T-helper 1 cell treated with Interleukin-12 subunit alpha and Interleukin-12 subunit beta and Interleukin-4 antibody, amounts not matched to agents 30 ng/mL and 1 ng/mL, for 36 hours (primary cell): Measurements from ENCODE around the gene TEKT5. TPM values are rescaled to one million over a fixed set of nuclear protein-coding genes. Genes with fewer than 3 reads are reported as not detected.
"Not testable (repeated sequence)": the region's sequence is repeated elsewhere in the genome, so short reads cannot be mapped to it uniquely, and the experiment has no call there.

ENCODE experiments used
- intact Hi-C: fragments of 100-400 bp; cut with micrococcal nuclease; formaldehyde crosslinking; loops from one replicate; pipeline ENCODE4 v1.15.1; 2024
- total RNA-seq: library from RNA; stranded (reverse); gene quantifications from 2 replicates; pipeline ENCODE4 v1.2.3, GENCODE V29; 2022

Gene TEKT5
- total RNA-seq, 1 donor from 2014 or later: not detected

DNA sequence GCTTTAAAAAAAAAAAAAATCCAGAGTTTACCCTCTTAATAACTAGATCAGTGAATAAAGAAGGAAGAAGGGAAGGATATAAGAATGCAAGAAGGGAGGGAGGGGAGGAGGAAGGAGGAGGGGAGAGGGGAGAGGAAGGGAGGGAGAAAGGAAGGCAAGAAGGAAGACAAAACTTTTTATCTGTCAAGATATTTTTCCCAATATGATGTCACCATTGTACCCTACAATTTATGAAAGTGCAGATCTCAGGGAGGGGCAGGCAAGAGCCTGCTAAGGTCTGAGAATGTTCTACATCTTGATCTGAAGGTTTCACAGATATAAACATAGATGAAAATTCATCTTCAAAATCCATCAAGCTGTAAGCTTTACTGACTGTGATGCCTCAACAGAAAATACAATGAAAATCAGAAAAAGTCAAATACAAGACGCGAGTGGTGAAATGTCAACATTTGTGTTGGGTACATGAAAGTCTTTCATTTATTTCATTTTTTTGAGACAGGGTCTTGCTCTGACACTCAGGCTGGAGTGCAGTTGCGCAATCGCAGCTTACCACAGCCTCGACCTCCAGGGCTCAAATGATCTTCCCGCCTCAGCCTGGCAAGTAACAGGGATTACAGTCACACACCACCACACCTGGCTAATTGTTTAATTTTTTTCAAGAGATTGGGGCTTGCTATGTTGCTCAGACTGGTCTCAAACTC is 57.2 kb downstream of the TEKT5 start:
- intact Hi-C loops: no loop called here

DNA sequence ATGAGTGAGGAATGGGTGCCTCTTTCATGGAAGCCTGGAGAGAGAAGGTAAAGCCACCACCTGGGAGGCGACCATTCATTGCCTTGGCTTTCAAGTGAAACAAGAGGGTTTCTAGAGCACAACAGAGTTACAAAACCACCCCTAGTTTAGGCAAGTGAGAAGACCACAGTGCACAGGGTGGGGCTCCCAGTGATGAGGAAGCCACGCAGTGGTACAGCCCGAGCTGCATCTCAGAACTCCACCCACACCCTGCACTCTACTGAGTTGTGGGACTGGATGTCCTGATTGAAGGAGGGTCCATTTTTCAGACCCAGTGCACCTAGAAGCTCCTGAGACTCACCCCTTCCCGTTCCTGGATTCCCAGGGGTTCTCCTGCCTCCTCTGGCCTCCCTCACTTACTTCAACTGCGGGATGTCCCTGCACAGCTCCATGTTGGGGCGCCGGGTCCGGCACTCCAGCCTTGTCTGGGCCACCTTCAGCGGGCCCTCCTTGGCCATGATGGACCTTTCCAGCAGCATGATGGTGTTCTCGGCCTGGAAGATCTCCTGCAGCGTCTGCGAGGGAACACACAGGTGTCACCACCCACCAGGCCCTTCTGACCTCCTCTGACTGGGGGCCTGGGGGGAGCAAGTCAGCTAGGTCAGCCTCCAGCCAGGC is 59.2 kb downstream of the TEKT5 start:
- intact Hi-C loops: no loop called here

DNA sequence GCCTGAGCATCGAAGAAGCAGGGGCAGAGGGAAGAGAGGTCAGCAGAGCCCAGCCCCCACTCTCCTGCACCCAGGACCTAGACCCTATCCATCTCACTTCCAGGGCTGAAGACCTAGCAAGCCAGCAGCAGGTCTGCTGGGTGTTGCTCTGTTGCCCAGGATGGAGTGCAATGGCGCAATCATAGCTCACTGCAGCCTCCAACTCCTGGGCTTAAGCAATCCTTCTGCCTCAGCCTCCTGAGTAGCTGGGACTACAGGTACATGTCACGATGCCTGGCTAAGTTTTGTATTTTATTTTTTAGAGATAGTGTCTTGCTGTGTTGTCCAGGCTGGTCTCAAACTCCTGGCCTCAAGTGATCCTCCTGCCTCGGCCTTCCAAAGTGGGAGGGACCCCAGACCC is 61.3 kb downstream of the TEKT5 start:
- intact Hi-C loops: not testable (repeated sequence)

DNA sequence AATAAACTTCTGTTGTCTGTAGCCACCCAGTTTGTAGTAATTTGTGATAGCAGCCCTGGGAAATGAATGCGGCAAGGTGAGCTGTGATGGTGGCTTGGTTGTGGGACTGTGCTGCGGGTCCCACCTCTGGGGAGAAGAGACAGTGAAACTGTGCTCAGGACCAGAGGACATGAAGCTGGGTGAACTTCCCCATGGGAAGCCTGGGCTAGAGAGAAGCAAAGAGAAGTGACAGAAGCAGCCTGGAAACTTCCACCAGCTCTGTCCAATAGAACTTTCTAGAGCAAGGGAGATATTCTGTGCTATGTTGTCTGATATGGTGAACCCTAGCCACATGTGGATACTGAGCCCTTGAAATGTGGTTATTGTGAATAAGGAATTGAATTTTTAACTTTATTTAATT is 62.8 kb downstream of the TEKT5 start:
- intact Hi-C loops: no loop called here

DNA sequence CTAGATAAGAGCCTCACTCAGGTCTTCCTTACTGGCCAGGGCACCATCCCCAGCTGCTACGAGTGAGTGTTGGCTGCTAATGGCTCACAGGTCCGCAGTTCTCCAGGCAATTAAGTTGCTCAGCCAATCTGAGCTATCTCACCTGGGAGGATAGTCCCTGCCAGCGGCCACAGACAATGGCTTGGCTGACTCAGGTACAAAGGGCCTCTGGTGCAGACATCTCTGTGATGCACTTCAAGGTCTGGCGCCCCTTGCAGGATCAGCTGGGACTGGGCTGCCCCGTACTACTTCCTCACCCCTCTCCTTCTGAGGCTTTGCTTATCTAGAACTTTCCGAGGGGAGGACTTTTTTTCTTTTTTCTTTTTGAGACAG is 65.2 kb downstream of the TEKT5 start:
- intact Hi-C loops: no loop called here

DNA sequence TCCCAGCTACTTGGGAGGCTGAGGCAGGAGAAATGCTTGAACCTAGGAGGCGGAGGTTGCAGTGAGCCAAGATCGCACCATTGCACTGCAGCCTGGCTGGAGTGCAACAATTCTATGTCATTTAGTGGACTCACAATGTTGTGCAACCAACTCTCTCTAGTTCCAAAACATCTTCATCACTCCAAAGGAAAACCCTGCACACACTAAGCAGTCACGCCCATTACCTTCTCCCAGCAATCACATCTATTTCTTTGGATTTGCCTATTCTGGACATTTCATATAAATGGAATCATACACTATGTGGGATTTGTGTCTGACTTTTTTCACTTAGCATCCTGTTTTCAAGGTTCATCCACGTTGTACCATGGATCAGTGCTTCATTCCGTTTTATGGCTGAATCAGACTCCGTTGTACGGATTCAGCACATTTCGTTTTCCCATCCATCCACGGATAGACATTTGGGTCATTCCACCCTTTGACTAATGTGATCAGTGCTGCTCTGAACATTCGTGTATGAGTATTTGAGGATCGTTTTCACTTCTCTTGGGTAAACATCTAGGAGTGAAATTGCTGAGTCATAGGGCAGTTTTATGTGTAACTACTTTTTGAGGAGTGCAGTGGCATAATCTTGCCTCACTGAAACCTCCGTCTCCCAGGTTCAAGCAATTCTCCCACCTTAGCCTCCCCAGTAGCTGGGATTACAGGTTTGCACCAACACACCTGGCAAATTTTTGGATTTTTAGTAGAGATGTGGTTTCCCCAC is 69.0 kb downstream of the TEKT5 start:
- intact Hi-C loops: no loop called here

DNA sequence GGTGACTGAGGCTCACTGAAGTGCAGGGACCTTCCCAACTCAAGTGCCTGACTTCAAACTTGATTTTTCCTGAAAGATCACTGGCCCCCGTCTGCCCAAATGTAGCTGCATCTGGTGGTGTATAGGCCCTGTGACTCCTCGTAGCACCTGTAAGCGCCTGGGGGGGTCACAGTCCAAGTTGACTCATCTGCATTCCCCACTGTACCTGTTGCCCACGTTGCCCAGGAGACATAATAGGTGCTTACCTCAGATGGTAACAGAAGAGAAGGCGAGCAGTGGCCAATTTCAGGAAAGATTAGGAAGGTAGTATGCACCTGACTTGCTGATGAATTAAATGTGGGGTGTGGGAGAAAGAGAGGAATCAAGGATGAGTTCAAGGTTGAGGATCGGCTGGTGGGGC is 70.2 kb downstream of the TEKT5 start:
- intact Hi-C loops: no loop called here

DNA sequence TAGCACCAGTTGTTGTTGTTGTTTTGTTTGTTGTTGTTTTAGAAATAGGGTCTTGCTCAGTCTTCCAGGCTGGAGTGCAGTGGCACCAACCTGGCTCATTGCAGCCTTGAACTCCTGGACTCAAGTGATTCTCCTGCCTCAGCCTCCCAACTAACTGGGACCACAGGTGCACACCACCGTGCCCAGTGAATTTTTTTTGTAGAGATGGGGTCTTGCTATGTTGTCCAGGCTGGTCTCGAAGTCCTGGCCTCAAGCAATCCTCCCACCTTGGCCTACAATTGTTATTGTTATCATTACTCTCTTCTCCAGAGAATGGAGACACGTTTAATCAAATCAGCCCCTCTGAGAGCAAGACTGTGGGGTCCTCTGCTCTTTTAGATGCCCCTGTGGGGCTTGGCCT is 71.7 kb downstream of the TEKT5 start:
- intact Hi-C loops: no loop called here

DNA sequence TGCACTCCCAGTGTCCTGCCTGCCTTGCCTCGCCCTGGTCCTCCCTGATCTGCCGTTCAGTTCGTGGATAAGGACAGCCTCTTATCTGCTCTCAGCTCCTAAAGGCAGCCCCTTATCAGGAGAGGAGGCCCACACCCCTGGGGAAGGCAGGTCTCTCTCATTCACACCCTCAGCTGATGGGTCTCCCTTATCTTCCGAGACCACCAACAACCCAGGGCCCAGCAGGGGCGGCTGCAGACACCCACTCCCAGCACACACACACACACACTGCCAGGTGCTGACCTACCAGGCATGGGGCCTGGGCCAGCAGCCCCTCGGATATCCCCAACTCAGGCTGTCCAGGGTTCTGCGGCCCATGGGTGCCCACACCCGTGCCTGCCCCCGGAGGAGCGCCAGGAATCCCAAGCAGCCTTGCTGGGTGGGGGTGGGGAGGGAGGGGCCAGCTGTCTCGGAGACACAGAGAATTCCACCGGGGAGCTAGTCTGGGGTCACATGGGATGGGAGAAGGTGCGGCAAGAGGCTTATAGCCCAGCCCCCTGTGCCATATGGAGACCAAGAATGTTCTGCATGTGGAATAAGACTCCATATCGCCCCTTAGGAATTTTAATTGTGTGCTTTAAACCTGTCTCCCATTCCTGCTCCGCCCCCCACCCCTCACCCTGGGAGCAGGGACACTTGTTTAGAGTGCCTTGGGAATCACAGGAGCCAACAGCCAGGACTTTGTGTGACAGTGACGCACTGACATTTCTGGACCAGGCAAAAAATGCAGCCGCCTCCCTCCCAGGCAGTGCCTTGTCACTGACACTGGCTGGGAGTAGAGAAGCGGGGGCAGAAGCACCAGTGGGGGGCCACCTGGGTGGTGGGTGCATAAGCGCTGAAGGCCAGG is 72.5 kb downstream of the TEKT5 start:
- intact Hi-C loops: no loop called here

DNA sequence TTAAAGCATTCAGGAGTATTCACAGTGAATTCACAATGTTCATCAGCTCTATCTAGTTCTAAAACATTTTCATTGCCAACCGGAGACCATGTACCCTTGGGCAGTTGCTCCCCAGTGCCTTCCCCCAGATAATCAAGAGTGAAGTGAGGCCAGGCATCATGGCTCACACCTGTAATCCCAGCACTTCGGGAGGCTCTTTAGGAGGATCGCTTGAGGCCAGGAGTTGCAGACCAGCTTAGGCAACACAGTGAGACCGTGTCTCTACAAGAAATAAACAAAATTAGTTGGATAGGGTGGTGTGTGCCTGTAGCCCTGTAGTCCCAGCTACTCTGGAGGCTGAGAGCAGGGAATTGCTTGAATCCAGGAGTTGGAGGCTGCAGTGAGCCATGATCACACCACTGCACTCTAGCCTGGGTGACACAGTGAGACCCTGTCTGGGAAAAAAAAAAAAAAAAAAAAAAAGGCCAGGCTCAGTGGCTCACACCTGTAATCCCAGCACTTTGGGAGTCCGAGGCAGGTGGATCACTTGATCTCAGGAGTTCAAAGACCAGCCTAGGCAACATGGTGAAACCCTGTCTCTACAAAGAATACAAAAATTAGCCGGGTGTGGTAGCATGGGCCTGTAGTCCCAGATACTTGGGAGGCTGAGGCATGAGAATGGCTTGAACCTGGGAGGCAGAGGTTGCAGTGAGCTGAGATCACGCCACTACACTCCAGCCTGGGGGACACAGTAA is 73.3 kb downstream of the TEKT5 start:
- intact Hi-C loops: not testable (repeated sequence)

DNA sequence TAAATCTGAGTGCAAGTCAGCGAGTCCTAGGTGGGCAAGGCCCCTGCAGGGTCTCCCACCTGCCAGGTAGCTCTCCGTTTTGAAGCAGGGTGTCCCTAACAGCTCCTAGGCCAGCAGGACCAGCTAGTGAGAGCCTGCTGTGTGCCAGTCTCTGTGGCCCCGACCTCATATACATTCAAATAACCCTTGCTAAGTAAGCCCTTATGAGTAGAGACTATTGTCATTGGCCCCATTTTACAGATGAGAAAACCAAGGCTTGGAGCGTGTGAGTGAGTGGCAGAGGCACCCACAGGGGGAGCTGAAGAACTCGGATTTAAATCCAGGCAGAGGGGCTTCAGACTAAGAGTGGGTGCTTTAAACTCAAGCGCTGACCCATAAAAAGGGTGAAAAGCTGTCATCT is 74.6 kb downstream of the TEKT5 start:
- intact Hi-C loops: no loop called here

DNA sequence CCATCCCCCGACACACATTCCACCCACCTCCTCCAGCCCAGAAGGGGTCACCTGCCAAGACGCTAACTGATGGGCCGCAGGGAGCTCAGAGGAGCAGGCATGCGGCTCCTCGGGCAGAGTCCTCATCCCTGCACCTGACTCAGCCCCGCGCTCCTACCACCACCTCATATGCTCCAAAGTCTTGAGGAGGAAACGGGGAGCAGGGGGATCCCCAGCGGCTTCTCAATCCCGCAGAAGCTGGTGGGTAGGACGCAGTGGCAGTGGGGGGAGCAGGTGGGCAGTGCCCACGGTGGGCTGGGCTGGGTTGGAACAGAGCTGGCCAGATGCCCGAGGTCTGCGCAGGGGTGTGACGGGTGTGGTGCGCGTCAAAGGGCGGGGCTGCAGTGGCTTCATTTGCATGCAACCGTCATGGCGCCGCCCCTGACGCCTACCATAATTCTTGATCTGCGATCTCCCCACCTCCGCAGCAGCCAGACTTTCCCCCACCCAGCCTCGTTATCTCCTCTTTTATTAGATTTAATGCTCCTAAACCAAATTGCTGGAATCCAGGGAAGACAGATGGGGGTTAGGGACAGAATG is 75.4 kb downstream of the TEKT5 start:
- intact Hi-C loops: no loop called here

DNA sequence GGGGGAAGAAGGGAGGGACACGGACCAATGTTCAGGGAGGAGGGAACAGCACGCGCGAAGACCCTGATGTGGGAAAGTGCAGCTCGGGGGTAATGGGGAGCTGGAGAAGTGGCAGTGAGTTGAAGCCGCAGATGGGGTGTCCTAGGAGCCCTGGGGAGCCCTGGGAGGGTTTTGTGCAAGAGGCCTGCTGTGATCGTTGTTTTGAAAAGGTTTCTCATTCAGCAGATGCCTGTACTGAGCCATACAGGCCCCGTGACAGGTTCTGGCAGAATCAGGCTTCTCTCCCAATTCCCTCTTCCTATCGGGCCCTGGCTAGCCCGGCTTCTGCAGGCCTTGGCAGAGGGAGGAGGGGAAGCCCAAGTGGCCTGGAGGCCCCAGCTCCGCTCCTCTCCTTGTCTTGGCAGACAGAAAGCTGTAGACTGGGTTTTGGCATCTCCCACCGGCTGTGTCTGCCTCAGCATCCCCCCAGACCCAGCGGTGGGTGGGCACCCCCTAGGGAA is 76.0 kb downstream of the TEKT5 start:
- intact Hi-C loops: no loop called here

DNA sequence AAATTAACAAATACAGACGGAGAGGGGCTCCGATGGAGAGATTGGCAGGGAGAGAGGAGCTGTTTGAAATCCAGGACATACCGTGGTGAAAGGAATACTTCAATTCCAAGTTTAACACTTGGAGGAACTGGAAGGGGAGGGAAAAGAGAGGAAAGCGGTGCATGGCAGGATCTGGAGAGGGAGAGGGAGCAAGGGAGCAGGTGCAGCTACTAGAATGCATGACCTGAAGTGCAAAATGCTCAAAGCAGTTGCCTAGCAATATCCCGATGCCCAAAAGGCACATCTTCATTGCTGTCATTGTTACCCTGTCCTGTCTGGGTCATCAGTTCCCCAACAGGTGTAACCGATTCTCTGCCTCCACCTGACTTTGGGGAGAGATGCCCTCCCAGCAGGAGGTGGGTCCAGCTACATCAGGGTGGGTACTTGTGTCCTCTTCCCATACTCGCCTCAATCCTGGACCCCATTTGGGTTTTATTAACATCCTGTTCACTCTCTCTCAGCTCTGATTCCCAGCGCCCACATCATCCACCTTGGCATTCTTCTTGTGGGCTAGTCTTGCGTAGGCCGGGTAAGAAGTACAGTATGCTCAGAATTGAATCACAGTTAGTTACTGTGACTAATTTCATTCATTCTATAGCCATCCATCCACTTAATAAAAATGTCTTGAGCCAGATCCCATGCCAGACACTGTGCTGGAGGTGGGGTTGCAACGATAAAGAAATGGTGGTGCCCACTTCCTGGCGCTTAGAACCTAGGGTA is 76.9 kb downstream of the TEKT5 start:
- intact Hi-C loops: no loop called here

DNA sequence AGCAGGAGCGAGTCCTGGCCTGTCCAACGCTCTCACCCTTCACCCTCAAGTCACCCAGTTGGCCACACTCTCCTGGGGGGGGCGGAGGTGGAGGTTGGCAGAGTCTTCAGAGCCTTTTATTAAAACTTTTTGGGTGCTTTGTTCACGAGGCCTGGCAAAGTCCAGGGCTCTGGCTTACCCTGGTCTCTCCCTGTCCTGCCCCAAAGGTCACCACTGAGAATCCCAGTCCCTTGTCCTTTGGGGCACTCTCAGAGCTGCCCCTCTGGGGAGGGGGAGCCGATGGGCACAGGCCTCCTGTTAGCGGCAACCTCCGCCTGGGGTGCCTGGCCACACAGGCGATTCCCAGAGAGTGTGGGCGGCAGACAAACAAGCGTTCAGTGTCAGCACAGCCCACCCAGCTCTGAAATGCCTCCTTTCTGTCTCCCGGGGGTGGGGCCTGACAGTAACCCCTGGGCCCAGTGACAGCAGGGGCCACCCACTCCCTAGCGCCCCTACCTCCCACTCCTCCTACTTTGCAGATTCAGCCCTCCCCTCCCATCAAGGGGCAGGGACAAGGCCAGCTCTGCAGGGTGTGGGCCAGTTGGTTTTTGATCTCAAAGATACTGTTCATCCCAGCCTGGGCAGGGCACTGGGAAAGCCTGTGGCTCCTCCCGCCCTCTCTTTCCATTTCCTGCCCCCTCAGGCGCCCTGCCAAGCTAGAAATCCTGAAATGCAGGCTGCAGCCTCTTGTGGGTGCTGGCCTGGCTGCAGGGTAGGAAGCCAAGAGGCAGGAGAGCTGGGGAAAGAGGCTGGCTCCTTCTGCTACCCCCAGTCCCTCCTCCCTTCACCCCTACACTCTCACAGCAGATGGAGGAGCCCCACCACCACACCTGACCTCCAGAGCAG is 77.7 kb downstream of the TEKT5 start:
- intact Hi-C loops: no loop called here

DNA sequence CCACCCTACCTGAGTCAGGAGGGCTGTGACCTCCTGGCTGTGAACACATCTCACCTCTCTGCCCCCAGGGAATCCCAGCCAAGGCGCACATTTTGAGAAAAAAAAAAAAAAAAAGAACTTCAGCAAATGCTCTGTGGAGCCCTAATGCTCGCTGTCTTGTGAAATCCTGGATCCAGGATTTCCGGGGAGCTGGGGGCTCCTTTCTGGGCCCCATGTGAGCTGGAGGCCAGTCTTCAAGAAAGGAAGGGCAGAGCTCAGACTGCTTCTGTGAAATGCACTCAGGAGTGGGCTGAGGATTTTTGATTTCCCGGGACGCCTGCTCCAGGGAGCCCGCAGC is 78.3 kb downstream of the TEKT5 start:
- intact Hi-C loops: no loop called here

DNA sequence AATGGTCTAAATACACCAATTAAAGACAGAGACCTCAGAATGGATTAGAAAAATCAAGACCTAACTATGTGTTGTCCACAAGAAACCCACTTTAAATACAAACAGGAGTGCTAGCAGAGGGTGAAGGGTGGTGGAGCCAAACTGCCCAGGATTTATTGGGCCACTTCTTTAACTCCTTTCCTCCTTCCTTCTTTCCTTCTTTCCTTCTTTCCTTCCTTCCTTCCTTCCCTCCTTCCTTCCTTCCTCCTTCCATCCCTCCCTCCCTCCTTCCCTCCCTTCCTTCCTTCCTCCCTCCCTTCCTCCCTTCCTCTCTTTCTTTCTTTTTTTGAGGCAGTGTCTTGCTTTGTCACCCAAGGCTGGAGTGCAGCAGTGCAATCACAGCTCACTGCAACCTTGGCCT is 80.0 kb downstream of the TEKT5 start:
- intact Hi-C loops: no loop called here

DNA sequence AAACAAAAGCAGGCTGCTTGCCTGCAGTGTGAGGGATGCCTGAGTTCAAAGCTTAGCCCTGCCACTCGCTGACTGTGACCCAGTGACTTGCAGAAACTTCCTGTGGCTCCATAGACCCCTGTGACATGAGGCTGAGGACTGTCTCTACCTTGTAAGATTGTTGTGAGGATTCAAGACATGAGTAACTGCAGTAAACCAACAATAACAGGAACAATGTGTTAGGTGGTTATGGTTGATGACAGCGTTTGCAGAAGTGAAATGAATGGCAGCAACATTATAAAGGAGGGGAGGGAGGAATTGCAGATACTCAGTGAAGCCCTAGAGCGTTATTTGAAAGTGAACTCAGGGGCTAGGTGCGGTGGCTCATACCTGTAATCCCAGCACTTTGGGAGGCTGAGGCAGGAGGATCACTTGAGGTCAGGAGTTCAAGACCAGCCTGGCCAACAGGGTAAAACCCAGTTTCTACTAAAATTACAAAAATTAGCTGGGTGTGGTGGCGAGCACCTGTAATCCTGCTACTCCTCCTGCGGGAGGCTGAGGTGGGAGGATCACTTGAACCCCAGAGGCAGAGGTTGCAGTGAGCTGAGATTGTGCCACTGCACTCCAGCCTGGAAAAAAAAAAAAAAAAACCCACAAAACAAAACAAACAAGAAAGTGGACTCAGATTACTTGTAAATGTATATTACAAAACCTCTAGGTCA is 80.8 kb downstream of the TEKT5 start:
- intact Hi-C loops: no loop called here
